GM23338 (cell line): Measurements from ENCODE around the gene GNA12. TPM values are rescaled to one million over a fixed set of nuclear protein-coding genes. Genes with fewer than 3 reads are reported as not detected.

Source experiments
- CREB1 ChIP-seq: fragments of 250-450 bp; sonication (Bioruptor Pico); IDR thresholded peaks from 2 replicates; pipeline ENCODE4 v1.5.0; 2020; ENCODE audit warnings: low read depth, mild to moderate bottlenecking, moderate library complexity
- EZH2phosphoT487 ChIP-seq: fragments of 200-600 bp; sonication (generic); IDR thresholded peaks from one replicate; pipeline ENCODE4 v1.8.1; 2018; ENCODE audit warnings: antibody characterized with exemption; ENCODE audit not compliant: unreplicated experiment
- NANOG ChIP-seq: IDR thresholded peaks from 2 replicates; pipeline ENCODE4 v1.6.1; 2016; ENCODE audit warnings: antibody characterized with exemption, borderline replicate concordance
- POLR2AphosphoS5 ChIP-seq: IDR thresholded peaks from 2 replicates; pipeline ENCODE4 v1.6.1; 2016; ENCODE audit warnings: antibody characterized with exemption, low read depth
- STAT1 ChIP-seq: IDR thresholded peaks from one replicate; pipeline ENCODE4 v1.6.1; 2016; ENCODE audit warnings: antibody characterized with exemption; ENCODE audit not compliant: unreplicated experiment
- ZNF331 ChIP-seq: fragments of 250-450 bp; sonication (Bioruptor Pico); IDR thresholded peaks from 2 replicates; pipeline ENCODE4 v1.5.0; 2020; ENCODE audit warnings: low read depth, mild to moderate bottlenecking, moderate library complexity
- polyA plus RNA-seq: library from polyadenylated mRNA; unstranded; fragments of >200 nt; fragmentation: Nextera tagmentation; extraction: Ambion mirVana; gene quantifications from 2 replicates; pipeline ENCODE4 v1.2.1, GENCODE V29; 2016
- total RNA-seq: library from RNA; depleted of rRNA; stranded (reverse); fragments of >200 nt; shearing (Covaris generic); gene quantifications from 2 replicates; pipeline ENCODE4 v1.2.3, GENCODE V29; 2014
- TF ChIP-seq, protein P1 (sequence below): fragments of 250-450 bp; sonication (Bioruptor Pico); IDR thresholded peaks from 2 replicates; pipeline ENCODE4 v1.5.0; 2020; ENCODE audit warnings: mild to moderate bottlenecking, moderate library complexity
- TF ChIP-seq, protein P2 (sequence below): IDR thresholded peaks from one replicate; pipeline ENCODE4 v1.6.1; 2018; ENCODE audit warnings: antibody characterized with exemption; ENCODE audit not compliant: unreplicated experiment

Gene GNA12
- total and polyA plus RNA-seq, 2 experiments from 2014 or later, result 24.0 to 87.7 TPM

DNA sequence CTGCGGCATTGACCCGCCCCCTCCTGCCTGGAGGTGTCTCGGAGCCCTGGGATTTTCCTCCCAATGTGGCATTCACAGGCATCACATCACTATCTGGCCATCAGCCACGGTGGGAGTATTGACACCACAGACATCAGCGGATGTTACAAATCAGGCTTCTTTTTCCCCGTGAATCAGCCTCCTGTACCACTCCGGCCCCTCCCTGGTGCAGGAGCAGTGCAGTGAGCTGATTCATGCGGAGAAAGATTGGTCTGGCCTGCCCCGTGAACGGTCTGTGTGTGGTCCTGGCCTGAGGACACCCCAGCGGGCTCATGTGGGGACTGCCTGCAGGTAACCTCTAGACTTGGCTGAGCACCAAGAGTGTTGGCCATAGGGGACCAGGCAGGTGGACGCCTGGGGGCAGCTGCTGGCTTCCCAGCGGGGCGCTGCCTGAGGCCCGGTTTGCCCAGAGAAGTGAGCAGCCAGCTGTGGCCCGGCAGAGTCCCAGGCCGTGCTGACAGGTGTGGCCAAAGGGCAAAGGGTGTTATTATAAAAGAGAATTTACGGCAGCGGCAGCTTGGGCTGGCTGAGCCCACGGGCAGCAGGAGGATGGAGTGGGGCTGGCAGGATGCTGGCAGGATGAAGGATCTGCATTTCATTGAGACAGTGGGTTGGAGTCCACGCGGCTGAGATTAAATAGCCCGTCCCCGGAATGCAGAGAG, 32.1 kb upstream of the GNA12 start (continued):
- TF ChIP-seq, protein P1, sequence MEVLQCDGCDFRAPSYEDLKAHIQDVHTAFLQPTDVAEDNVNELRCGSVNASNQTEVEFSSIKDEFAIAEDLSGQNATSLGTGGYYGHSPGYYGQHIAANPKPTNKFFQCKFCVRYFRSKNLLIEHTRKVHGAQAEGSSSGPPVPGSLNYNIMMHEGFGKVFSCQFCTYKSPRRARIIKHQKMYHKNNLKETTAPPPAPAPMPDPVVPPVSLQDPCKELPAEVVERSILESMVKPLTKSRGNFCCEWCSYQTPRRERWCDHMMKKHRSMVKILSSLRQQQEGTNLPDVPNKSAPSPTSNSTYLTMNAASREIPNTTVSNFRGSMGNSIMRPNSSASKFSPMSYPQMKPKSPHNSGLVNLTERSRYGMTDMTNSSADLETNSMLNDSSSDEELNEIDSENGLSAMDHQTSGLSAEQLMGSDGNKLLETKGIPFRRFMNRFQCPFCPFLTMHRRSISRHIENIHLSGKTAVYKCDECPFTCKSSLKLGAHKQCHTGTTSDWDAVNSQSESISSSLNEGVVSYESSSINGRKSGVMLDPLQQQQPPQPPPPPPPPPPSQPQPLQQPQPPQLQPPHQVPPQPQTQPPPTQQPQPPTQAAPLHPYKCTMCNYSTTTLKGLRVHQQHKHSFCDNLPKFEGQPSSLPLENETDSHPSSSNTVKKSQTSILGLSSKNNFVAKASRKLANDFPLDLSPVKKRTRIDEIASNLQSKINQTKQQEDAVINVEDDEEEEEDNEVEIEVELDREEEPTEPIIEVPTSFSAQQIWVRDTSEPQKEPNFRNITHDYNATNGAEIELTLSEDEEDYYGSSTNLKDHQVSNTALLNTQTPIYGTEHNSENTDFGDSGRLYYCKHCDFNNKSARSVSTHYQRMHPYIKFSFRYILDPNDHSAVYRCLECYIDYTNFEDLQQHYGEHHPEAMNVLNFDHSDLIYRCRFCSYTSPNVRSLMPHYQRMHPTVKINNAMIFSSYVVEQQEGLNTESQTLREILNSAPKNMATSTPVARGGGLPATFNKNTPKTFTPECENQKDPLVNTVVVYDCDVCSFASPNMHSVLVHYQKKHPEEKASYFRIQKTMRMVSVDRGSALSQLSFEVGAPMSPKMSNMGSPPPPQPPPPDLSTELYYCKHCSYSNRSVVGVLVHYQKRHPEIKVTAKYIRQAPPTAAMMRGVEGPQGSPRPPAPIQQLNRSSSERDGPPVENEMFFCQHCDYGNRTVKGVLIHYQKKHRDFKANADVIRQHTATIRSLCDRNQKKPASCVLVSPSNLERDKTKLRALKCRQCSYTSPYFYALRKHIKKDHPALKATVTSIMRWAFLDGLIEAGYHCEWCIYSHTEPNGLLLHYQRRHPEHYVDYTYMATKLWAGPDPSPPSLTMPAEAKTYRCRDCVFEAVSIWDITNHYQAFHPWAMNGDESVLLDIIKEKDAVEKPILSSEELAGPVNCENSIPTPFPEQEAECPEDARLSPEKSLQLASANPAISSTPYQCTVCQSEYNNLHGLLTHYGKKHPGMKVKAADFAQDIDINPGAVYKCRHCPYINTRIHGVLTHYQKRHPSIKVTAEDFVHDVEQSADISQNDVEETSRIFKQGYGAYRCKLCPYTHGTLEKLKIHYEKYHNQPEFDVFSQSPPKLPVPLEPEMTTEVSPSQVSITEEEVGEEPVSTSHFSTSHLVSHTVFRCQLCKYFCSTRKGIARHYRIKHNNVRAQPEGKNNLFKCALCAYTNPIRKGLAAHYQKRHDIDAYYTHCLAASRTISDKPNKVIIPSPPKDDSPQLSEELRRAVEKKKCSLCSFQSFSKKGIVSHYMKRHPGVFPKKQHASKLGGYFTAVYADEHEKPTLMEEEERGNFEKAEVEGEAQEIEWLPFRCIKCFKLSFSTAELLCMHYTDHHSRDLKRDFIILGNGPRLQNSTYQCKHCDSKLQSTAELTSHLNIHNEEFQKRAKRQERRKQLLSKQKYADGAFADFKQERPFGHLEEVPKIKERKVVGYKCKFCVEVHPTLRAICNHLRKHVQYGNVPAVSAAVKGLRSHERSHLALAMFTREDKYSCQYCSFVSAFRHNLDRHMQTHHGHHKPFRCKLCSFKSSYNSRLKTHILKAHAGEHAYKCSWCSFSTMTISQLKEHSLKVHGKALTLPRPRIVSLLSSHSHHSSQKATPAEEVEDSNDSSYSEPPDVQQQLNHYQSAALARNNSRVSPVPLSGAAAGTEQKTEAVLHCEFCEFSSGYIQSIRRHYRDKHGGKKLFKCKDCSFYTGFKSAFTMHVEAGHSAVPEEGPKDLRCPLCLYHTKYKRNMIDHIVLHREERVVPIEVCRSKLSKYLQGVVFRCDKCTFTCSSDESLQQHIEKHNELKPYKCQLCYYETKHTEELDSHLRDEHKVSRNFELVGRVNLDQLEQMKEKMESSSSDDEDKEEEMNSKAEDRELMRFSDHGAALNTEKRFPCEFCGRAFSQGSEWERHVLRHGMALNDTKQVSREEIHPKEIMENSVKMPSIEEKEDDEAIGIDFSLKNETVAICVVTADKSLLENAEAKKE, result no peak
- no peak for TF ChIP-seq NANOG
- no peak for TF ChIP-seq EZH2phosphoT487
- no peak for TF ChIP-seq STAT1
- no peak for TF ChIP-seq CREB1
- TF ChIP-seq, protein P2, sequence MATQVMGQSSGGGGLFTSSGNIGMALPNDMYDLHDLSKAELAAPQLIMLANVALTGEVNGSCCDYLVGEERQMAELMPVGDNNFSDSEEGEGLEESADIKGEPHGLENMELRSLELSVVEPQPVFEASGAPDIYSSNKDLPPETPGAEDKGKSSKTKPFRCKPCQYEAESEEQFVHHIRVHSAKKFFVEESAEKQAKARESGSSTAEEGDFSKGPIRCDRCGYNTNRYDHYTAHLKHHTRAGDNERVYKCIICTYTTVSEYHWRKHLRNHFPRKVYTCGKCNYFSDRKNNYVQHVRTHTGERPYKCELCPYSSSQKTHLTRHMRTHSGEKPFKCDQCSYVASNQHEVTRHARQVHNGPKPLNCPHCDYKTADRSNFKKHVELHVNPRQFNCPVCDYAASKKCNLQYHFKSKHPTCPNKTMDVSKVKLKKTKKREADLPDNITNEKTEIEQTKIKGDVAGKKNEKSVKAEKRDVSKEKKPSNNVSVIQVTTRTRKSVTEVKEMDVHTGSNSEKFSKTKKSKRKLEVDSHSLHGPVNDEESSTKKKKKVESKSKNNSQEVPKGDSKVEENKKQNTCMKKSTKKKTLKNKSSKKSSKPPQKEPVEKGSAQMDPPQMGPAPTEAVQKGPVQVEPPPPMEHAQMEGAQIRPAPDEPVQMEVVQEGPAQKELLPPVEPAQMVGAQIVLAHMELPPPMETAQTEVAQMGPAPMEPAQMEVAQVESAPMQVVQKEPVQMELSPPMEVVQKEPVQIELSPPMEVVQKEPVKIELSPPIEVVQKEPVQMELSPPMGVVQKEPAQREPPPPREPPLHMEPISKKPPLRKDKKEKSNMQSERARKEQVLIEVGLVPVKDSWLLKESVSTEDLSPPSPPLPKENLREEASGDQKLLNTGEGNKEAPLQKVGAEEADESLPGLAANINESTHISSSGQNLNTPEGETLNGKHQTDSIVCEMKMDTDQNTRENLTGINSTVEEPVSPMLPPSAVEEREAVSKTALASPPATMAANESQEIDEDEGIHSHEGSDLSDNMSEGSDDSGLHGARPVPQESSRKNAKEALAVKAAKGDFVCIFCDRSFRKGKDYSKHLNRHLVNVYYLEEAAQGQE, result no peak
- no peak for TF ChIP-seq POLR2AphosphoS5
- no peak for TF ChIP-seq ZNF331
